Heart left ventricle (tissue), 13 donors: Measurements from ENCODE around the gene RPS6KA6.

Experiments
- CTCF ChIP-seq, 12 donors: fragments of 200-600 bp; sonication (generic) in 4 of 12; IDR thresholded peaks; one replicate each; pipeline versions ENCODE4 v1.5.0 to v1.8.0; 2018 to 2022; ENCODE audit warnings: antibody characterized with exemption in 12 of 12, mild to moderate bottlenecking in 5 of 12
- POLR2A ChIP-seq, 2 donors: fragments of 450-650 bp; IDR thresholded peaks; one replicate each; pipeline ENCODE4 v1.6.1; 2017; ENCODE audit warnings: antibody characterized with exemption in 2 of 2, mild to moderate bottlenecking in 2 of 2, moderate library complexity in 2 of 2
- donor health status: ischemic (EF 13 %, LVEDD 7.1; RV severe dilation, severe dysfunction).
- donor health status: DM: no; HTN: yes; CAD: no.
- donor health status: DM: no; HTN: no; CAD: no.
- donor health status: ischemic (EF 25% LVEDD 6.9; RV normal size, moderate dysfunction).
- donor health status: ischemic (EF 25% LVEDD 5.7; RV mildly dilated, moderate dysfunction).
- donor health status: ischemic (EF 35%, LVEDD 5.7; RV mildly dilated, moderate dysfunction).
- donor health status: nonischemic (EF 11% LVEDD 7.7; RV severe dilation, severe dysfunction).
- donor health status: DM: yes; HTN: yes; CAD: no.
- donor health status: PGD.
- donor health status: ischemic (EF 29% LVEDD 5.4; RV normal size, mild dysfunction).
- donor health status: nonischemic (EF 23%, LVEDD 6.1; RV moderate dilation, normal function).

GRCh38 chrX:84161641-84162040, 26.4 kb downstream of the RPS6KA6 start:
- TF ChIP-seq CTCF (IDR thresholded peaks at IDR 0.05) = no peak
- no peak for TF ChIP-seq POLR2A (IDR thresholded peaks at IDR 0.05)
